AG08395 (cell line): ENCODE data around the gene RIMS4.
"Not testable (repeated sequence)": the region's sequence is repeated elsewhere in the genome, so short reads cannot be mapped to it uniquely, and the experiment has no call there.

Experiments used
- DNase-seq: peaks from one replicate; pipeline ENCODE4 v3.0.0; 2012; ENCODE audit warnings: mixed read lengths, low spot score

Gene RIMS4

GRCh38 chr20:44830523-44830922 is 20.2 kb upstream of the RIMS4 start:
- DNase-seq = no peak

- no peak for DNase-seq
These were observed 19.3 kb upstream of the RIMS4 start for GRCh38 chr20:44829688-44830087.

- DNase-seq = no peak
These were observed 18.3 kb upstream of the RIMS4 start for GRCh38 chr20:44828640-44829039.

- DNase-seq = no peak
These were observed 17.1 kb upstream of the RIMS4 start for GRCh38 chr20:44827401-44827800.

- DNase-seq = not testable (repeated sequence)
These were observed 11.2 kb upstream of the RIMS4 start for GRCh38 chr20:44821576-44821975.

GRCh38 chr20:44819936-44820335 is 9.6 kb upstream of the RIMS4 start:
- no peak for DNase-seq

- DNase-seq = no peak
These were observed 7.0 kb upstream of the RIMS4 start for GRCh38 chr20:44817143-44817910.

GRCh38 chr20:44814937-44815336 is 4.6 kb upstream of the RIMS4 start:
- DNase-seq = no peak

- no peak for DNase-seq
These were observed 872 bp upstream of the RIMS4 start for GRCh38 chr20:44811150-44811685.

GRCh38 chr20:44810061-44810390 is 320 bp downstream of the RIMS4 start:
- DNase-seq = no peak

- DNase-seq = no peak
These were observed 826 bp downstream of the RIMS4 start for GRCh38 chr20:44809380-44810060.

- DNase-seq = no peak
These were observed 2.7 kb downstream of the RIMS4 start for GRCh38 chr20:44807684-44808056.

GRCh38 chr20:44807051-44807683 is 3.2 kb downstream of the RIMS4 start:
- DNase-seq = no peak

- peak; percentile 38 for DNase-seq
These were observed 4.2 kb downstream of the RIMS4 start for GRCh38 chr20:44805979-44806620.

- no peak for DNase-seq
These were observed 4.9 kb downstream of the RIMS4 start for GRCh38 chr20:44805335-44805978.

- DNase-seq = no peak
These were observed 6.9 kb downstream of the RIMS4 start for GRCh38 chr20:44803383-44803941.

GRCh38 chr20:44802702-44803101 is 7.6 kb downstream of the RIMS4 start:
- DNase-seq = no peak

GRCh38 chr20:44800391-44801046 is 9.8 kb downstream of the RIMS4 start:
- DNase-seq = no peak

GRCh38 chr20:44799691-44800090 is 10.7 kb downstream of the RIMS4 start:
- DNase-seq = no peak

GRCh38 chr20:44796758-44797457 is 13.4 kb downstream of the RIMS4 start:
- DNase-seq = no peak

GRCh38 chr20:44796311-44796710 is 14.0 kb downstream of the RIMS4 start:
- DNase-seq = no peak
